Measurements from ENCODE around the gene ACAN.

- TF ChIP-seq JUN (CRISPR knock-in tag; IDR thresholded peaks at IDR 0.05) (no peak), ZNF423 (CRISPR knock-in tag; IDR thresholded peaks at IDR 0.05) (no peak), CTCF (IDR thresholded peaks at IDR 0.05) (no peak), FOXP1 (CRISPR knock-in tag; IDR thresholded peaks at IDR 0.05; ENCODE audit: borderline replicate concordance) (no peak), ZNF138 (CRISPR knock-in tag; conservative IDR thresholded peaks at IDR 0.05) (no peak), IRF2 (CRISPR knock-in tag; IDR thresholded peaks at IDR 0.05; ENCODE audit: borderline replicate concordance, low read depth) (no peak), TCF7 (CRISPR knock-in tag; IDR thresholded peaks at IDR 0.05; ENCODE audit: low read depth) (no peak)
These were observed 112.1 kb downstream of the ACAN start for GRCh38 chr15:88915354-88915753.

Measured in WTC11 (cell line).